Liver (tissue), 9 donors: ENCODE results near the gene HAGH. TPM values are rescaled to one million over a fixed set of nuclear protein-coding genes. Genes with fewer than 3 reads are reported as not detected.
A peak's percentile ranks its signal among the peaks of the same experiment; 100 is the strongest.

Experiments
- DNase-seq: peaks from one replicate; pipeline ENCODE4 v3.0.0-alpha.2; 2017; ENCODE audit warnings: low spot score
- H3K27ac ChIP-seq, 2 donors: one replicate each; pipeline ENCODE4 v1.7.0; 2013; ENCODE audit warnings: inconsistent platforms in 2 of 2, low read length in 2 of 2, control low read depth in 1 of 2, low read depth in 1 of 2, mild to moderate bottlenecking in 1 of 2
- H3K27me3 ChIP-seq, 4 donors: one replicate each; pipeline versions ENCODE4 v1.6.1 to v1.7.0; 2013; ENCODE audit warnings: low read length in 3 of 4, inconsistent platforms in 1 of 4, mild to moderate bottlenecking in 1 of 4, moderate library complexity in 1 of 4; ENCODE audit not compliant: control insufficient read depth in 4 of 4, insufficient read depth in 4 of 4
- H3K36me3 ChIP-seq, 4 donors: one replicate each; pipeline versions ENCODE4 v1.6.1 to v1.7.0; 2013; ENCODE audit warnings: low read length in 3 of 4, mild to moderate bottlenecking in 3 of 4, low read depth in 1 of 4, moderate library complexity in 1 of 4; ENCODE audit not compliant: control insufficient read depth in 4 of 4, insufficient read depth in 3 of 4
- H3K4me1 ChIP-seq, 4 donors: one replicate each; pipeline versions ENCODE4 v1.6.1 to v1.7.0; 2013; ENCODE audit warnings: low read length in 3 of 4, mild to moderate bottlenecking in 3 of 4, moderate library complexity in 1 of 4; ENCODE audit not compliant: control insufficient read depth in 4 of 4, insufficient read depth in 4 of 4
- H3K4me3 ChIP-seq, 3 donors: one replicate each; pipeline versions ENCODE4 v1.6.1 to v1.7.0; 2013; ENCODE audit warnings: low read length in 3 of 3, control low read depth in 1 of 3, low read depth in 1 of 3, mild to moderate bottlenecking in 1 of 3
- H3K9ac ChIP-seq, 2 donors: one replicate each; pipeline ENCODE4 v1.7.0; 2013; ENCODE audit warnings: low read length in 2 of 2, mild to moderate bottlenecking in 2 of 2, moderate library complexity in 2 of 2, control low read depth in 1 of 2, low read depth in 1 of 2
- H3K9me3 ChIP-seq, 4 donors: one replicate each; pipeline versions ENCODE4 v1.6.1 to v1.7.0; 2013; ENCODE audit warnings: low read length in 3 of 4; ENCODE audit not compliant: control insufficient read depth in 4 of 4
- FOXA1 ChIP-seq: IDR thresholded peaks from 2 replicates; pipeline ENCODE4 v1.6.1; 2016; ENCODE audit warnings: antibody characterized with exemption
- FOXA2 ChIP-seq: IDR thresholded peaks from 2 replicates; pipeline ENCODE4 v1.6.1; 2016; ENCODE audit warnings: antibody characterized with exemption
- GABPA ChIP-seq, 2 donors: IDR thresholded peaks in 1 of 2; conservative IDR thresholded peaks in 1 of 2; 2 replicates each; pipeline ENCODE4 v1.6.1; 2016; ENCODE audit warnings: antibody characterized with exemption in 2 of 2, mild to moderate bottlenecking in 1 of 2, moderate library complexity in 1 of 2
- HNF4G ChIP-seq: IDR thresholded peaks from 2 replicates; pipeline ENCODE4 v1.6.1; 2016; ENCODE audit warnings: antibody characterized with exemption
- JUND ChIP-seq, 2 donors: IDR thresholded peaks; 2 replicates each; pipeline ENCODE4 v1.6.1; 2016; ENCODE audit warnings: antibody characterized with exemption in 2 of 2
- NR2F2 ChIP-seq: IDR thresholded peaks from 2 replicates; pipeline ENCODE4 v1.6.1; 2016; ENCODE audit warnings: antibody characterized with exemption
- RXRA ChIP-seq, 2 donors: IDR thresholded peaks; 2 replicates each; pipeline ENCODE4 v1.6.1; 2017 to 2018; ENCODE audit warnings: antibody characterized with exemption in 2 of 2, mild to moderate bottlenecking in 1 of 2
- SP1 ChIP-seq: IDR thresholded peaks from 2 replicates; pipeline ENCODE4 v1.6.1; 2018; ENCODE audit warnings: antibody characterized with exemption, mild to moderate bottlenecking
- TAF1 ChIP-seq: conservative IDR thresholded peaks from 2 replicates; pipeline ENCODE4 v1.6.1; 2016; ENCODE audit warnings: antibody characterized with exemption, mild to moderate bottlenecking
- YY1 ChIP-seq: IDR thresholded peaks from 2 replicates; pipeline ENCODE4 v1.6.1; 2016; ENCODE audit warnings: antibody characterized with exemption, mild to moderate bottlenecking
- WGBS: extraction: QIAGEN DNeasy Blood & Tissue Kit; methylation state at CpG from one replicate; pipeline ENCODE4 v1.1.7; 2013; 5-methylcytosine and 5-hydroxymethylcytosine counted together
- polyA plus RNA-seq, 2 donors: library from polyadenylated mRNA; stranded (reverse) in 1 of 2; unstranded in 1 of 2; fragments of 200-250 nt in 1 of 2; fragments of >200 nt in 1 of 2; fragmentation: Nextera tagmentation in 1 of 2; extraction: Ambion mirVana in 1 of 2; gene quantifications; one replicate each; pipeline versions ENCODE4 v1.2.1 to v1.2.3, GENCODE V29; 2013 to 2015
- total RNA-seq, 2 donors: library from RNA; depleted of rRNA; stranded (reverse); fragments of >200 nt; gene quantifications; one replicate each; pipeline ENCODE4 v1.2.3, GENCODE V29; 2014
- TF ChIP-seq, protein P1 (sequence below): IDR thresholded peaks from 2 replicates; pipeline ENCODE4 v1.6.1; 2016; ENCODE audit warnings: antibody characterized with exemption
- TF ChIP-seq, protein P2 (sequence below): IDR thresholded peaks from 2 replicates; pipeline ENCODE4 v1.6.1; 2016; ENCODE audit warnings: antibody characterized with exemption
- TF ChIP-seq, protein P3 (sequence below): fragments of 150-350 bp; IDR thresholded peaks from 2 replicates; pipeline ENCODE4 v1.5.1; 2017; ENCODE audit warnings: improper control_type of control experiment, low read depth, low read length; ENCODE audit not compliant: missing input control
- TF ChIP-seq, protein P4 (sequence below): IDR thresholded peaks from 2 replicates; pipeline ENCODE4 v1.6.1; 2016; ENCODE audit warnings: antibody characterized with exemption
- donor health status: healthy.
- donor health status: healthy.
- donor health status: healthy.
- donor health status: healthy.
- donor health status: healthy.

HAGH gene
- total and polyA plus RNA-seq, 4 donors = 169 to 252 (median 204) TPM

DNA sequence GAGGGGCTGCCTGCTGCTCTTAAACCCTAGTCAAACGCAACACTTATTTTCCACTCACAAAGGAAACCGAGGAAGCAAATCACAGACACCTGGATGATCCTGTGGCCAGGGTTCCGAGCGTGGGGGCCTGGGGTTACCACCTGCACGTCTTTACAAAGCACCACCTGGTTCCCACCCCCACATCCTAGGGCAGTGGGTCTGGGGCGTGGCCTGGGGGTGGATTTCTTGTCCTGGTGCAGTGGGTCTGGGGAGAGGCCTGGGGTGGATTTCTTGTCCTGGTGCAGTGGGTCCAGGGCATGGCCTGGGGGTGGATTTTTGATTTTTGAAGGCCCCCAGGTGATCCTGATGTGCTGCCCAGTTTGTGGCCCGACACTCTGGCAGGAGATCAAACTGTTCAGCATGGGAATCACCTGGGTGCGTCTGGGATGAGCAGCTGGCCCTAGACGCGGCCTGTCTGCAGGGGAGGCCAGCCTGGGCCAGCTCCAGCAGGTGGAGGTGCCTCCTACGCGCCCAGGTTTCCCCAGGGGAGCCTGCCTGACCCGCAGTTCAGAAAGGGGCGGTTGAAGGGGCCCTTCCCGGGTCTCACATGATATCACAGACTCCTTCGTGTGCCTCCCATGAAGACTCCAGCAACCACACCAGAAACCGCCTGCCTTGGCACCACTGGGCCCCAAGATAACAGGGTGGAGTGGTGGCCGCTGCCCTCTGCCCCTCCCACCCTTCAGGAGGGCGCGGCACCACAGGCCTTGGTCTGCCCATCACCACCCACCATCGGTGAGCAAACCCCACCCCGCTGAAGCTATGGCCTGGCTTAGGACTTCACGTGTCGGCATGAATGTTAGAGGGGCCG lies 6.3 kb downstream of the HAGH start:
- Histone ChIP-seq H3K27me3 (no peaks in the 10 kb centered on the region), H3K9ac (no peak overlapping the region), H3K27ac (peak overlapping the region in 1 of 2 donors; percentile 39), H3K9me3 (no peaks in the 10 kb centered on the region), H3K4me3 (no peak overlapping the region), H3K36me3 (peaks cover 12 to 29% (median 23%) of the 10 kb centered on the region in 4 donors), H3K4me1 (peaks cover 11 to 91% (median 81%) of the 10 kb centered on the region in 4 donors)
- TF ChIP-seq YY1 (no peak), JUND (IDR thresholded peaks at IDR 0.05) (no peak), FOXA1 (no peak), RXRA (IDR thresholded peaks at IDR 0.05) (no peak), GABPA (IDR thresholded peaks at IDR 0.05 in 1 of 2, conservative IDR thresholded peaks at IDR 0.05 in 1 of 2) (no peak)
- TF ChIP-seq, protein P1, sequence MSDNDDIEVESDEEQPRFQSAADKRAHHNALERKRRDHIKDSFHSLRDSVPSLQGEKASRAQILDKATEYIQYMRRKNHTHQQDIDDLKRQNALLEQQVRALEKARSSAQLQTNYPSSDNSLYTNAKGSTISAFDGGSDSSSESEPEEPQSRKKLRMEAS = no peak
- 78% methylated on average over 25 of the region's 25 CpGs for WGBS
- peak; percentile 79 for DNase-seq

DNA sequence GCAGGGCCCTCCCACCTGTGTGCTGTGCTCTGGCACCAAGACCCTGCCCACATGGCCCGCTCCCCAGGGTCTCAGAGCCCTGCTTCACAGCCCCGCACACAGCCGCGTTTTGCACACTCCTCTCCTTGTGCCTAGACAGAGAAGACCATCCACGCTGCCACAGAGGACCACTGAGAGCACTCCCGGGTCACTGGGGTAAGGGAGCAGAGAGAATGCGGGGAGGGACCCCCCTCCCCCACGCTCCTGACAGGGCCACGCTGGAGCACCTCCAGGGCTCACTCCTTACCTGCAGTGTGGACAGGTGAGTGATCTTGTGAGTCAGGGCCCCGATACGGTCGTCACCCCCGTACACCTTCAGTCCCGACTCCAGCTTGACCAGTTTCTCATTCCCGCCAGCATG lies 7.0 kb downstream of the HAGH start:
- 92% methylated on average over 15 of the region's 15 CpGs for WGBS
- DNase-seq = no peak
- no peaks in the 10 kb centered on the region for H3K27me3 ChIP-seq

More for the DNA sequence above, 7.0 kb downstream of the HAGH start:
- Histone ChIP-seq H3K36me3 (peaks cover 12 to 29% (median 28%) of the 10 kb centered on the region in 4 donors), H3K27ac (no peak overlapping the region), H3K9ac (no peak overlapping the region), H3K4me1 (peaks cover 8 to 88% (median 77%) of the 10 kb centered on the region in 4 donors), H3K9me3 (no peaks in the 10 kb centered on the region), H3K4me3 (no peak overlapping the region)
- TF ChIP-seq, protein P2, sequence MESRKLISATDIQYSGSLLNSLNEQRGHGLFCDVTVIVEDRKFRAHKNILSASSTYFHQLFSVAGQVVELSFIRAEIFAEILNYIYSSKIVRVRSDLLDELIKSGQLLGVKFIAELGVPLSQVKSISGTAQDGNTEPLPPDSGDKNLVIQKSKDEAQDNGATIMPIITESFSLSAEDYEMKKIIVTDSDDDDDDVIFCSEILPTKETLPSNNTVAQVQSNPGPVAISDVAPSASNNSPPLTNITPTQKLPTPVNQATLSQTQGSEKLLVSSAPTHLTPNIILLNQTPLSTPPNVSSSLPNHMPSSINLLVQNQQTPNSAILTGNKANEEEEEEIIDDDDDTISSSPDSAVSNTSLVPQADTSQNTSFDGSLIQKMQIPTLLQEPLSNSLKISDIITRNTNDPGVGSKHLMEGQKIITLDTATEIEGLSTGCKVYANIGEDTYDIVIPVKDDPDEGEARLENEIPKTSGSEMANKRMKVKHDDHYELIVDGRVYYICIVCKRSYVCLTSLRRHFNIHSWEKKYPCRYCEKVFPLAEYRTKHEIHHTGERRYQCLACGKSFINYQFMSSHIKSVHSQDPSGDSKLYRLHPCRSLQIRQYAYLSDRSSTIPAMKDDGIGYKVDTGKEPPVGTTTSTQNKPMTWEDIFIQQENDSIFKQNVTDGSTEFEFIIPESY = no peak
- TF ChIP-seq JUND (IDR thresholded peaks at IDR 0.05) (no peak), YY1 (no peak), NR2F2 (no peak), FOXA1 (no peak), RXRA (IDR thresholded peaks at IDR 0.05) (no peak), TAF1 (no peak), SP1 (no peak), FOXA2 (no peak), HNF4G (no peak)
- TF ChIP-seq, protein P3, sequence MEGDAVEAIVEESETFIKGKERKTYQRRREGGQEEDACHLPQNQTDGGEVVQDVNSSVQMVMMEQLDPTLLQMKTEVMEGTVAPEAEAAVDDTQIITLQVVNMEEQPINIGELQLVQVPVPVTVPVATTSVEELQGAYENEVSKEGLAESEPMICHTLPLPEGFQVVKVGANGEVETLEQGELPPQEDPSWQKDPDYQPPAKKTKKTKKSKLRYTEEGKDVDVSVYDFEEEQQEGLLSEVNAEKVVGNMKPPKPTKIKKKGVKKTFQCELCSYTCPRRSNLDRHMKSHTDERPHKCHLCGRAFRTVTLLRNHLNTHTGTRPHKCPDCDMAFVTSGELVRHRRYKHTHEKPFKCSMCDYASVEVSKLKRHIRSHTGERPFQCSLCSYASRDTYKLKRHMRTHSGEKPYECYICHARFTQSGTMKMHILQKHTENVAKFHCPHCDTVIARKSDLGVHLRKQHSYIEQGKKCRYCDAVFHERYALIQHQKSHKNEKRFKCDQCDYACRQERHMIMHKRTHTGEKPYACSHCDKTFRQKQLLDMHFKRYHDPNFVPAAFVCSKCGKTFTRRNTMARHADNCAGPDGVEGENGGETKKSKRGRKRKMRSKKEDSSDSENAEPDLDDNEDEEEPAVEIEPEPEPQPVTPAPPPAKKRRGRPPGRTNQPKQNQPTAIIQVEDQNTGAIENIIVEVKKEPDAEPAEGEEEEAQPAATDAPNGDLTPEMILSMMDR = no peak
- TF ChIP-seq, protein P4, sequence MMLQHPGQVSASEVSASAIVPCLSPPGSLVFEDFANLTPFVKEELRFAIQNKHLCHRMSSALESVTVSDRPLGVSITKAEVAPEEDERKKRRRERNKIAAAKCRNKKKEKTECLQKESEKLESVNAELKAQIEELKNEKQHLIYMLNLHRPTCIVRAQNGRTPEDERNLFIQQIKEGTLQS = no peak
